ENCODE measurements around the gene STMN3.

GRCh38 chr20:63622096-63622495, 31.1 kb downstream of the STMN3 start:
- no peak for TF ChIP-seq USF2 (CRISPR knock-in tag; IDR thresholded peaks at IDR 0.05)
- TF ChIP-seq, protein P1, sequence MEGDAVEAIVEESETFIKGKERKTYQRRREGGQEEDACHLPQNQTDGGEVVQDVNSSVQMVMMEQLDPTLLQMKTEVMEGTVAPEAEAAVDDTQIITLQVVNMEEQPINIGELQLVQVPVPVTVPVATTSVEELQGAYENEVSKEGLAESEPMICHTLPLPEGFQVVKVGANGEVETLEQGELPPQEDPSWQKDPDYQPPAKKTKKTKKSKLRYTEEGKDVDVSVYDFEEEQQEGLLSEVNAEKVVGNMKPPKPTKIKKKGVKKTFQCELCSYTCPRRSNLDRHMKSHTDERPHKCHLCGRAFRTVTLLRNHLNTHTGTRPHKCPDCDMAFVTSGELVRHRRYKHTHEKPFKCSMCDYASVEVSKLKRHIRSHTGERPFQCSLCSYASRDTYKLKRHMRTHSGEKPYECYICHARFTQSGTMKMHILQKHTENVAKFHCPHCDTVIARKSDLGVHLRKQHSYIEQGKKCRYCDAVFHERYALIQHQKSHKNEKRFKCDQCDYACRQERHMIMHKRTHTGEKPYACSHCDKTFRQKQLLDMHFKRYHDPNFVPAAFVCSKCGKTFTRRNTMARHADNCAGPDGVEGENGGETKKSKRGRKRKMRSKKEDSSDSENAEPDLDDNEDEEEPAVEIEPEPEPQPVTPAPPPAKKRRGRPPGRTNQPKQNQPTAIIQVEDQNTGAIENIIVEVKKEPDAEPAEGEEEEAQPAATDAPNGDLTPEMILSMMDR (IDR thresholded peaks at IDR 0.05), result no peak

Data from WTC11 (cell line).